ENCODE data around the gene CPM. TPM values are rescaled to one million over a fixed set of nuclear protein-coding genes. Genes with fewer than 3 reads are reported as not detected.
A peak's percentile ranks its signal among the peaks of the same experiment; 100 is the strongest.

CPM gene
- total and polyA plus RNA-seq, 10 of the 15 experiments (the other 5 are each of a cell fraction or from before 2014, with no cell fraction given), result 0.06 to 1.7 (median 0.41) TPM

GRCh38 chr12:68833508-68833907 is 99.5 kb downstream of the CPM start:
- CTCF ChIA-PET, result interaction anchor here (1.4 to 7.3 kb wide), 2 partner anchors 9 to 17 kb away, joined by 4 to 156 read pairs; no protein-coding TSS in a partner anchor
- POLR2A ChIA-PET, result no interaction called here
- RAD21 ChIA-PET (ENCODE audit: unreplicated experiment), result no interaction called here
- WGBS (ENCODE audit: insufficient coverage, insufficient replicate concordance, low lambda C conversion rate, missing lambda C conversion rate), result 98% methylated on average over 4 of the region's 4 CpGs
- H2AFZ ChIP-seq (ENCODE audit: control insufficient read depth, low read depth, low read length), result no peak overlapping the region
- no peak overlapping the region for H3K4me3 ChIP-seq
- H3K27me3 ChIP-seq (replicated peaks in 1 of 2; ENCODE audit: control insufficient read depth in 2 of 2, insufficient read depth in 2 of 2, low read length in 1 of 2), result no peaks in the 10 kb centered on the region
- intact Hi-C loops (cut with micrococcal nuclease; ENCODE audit: unreplicated experiment), result no loop called here
- DNase-seq (ENCODE audit: low read depth, low spot score), result no peak
- no peaks in the 10 kb centered on the region for H3K9me3 ChIP-seq (replicated peaks; ENCODE audit: control insufficient read depth, insufficient read depth, low read length)
- no peak for FAIRE-seq
- H3K79me2 ChIP-seq (ENCODE audit: control insufficient read depth, insufficient read depth, low read length), result no peaks in the 10 kb centered on the region; the same call in none of the 2 replicates
- H3K4me1 ChIP-seq (ENCODE audit: control insufficient read depth, insufficient read depth, low read length), result no peaks in the 10 kb centered on the region
- in situ Hi-C loops (cut with MboI), result no loop called here
- no TSS peak for BruUV-seq (replicated peaks)
- ATAC-seq, result no peak
- no peak overlapping the region for H3K4me2 ChIP-seq (ENCODE audit: control insufficient read depth, insufficient read depth)
- no peak overlapping the region for H3K9ac ChIP-seq (ENCODE audit: control insufficient read depth, insufficient read depth, low read length)
- peaks cover 8% of the 10 kb centered on the region for H4K20me1 ChIP-seq (ENCODE audit: control insufficient read depth, insufficient read depth)
- SMC1A ChIA-PET (ENCODE audit: uncharacterized antibody, unreplicated experiment), result interaction anchor here (1.7 kb wide), 1 partner anchor 17 kb away, joined by 4 read pairs; no protein-coding TSS in a partner anchor
- peaks cover 21 to 47% of the 10 kb centered on the region in 2 experiments for H3K36me3 ChIP-seq (ENCODE audit: control insufficient read depth in 2 of 2, insufficient read depth in 2 of 2, low read length in 1 of 2)
- H3K27ac ChIP-seq (ENCODE audit: control insufficient read depth, insufficient read depth), result no peak overlapping the region
- TF ChIP-seq STAT3 (IDR thresholded peaks at IDR 0.05; ENCODE audit: low read depth, low read length) (no peak), POLR2AphosphoS5 (IDR thresholded peaks at IDR 0.05; ENCODE audit: low read length) (peak; percentile 54; the same call in 1 of the 2 replicates), NR2C2 (IDR thresholded peaks at IDR 0.05; ENCODE audit: borderline replicate concordance, control insufficient read depth, insufficient read length, low read depth) (no peak), POLR2A (IDR thresholded peaks at IDR 0.05; ENCODE audit: low read depth, low read length) (0 out of 2 replicates have a peak, but pooled peaks have one; percentile 24), HDAC6 (IDR thresholded peaks at IDR 0.05; ENCODE audit: unreplicated experiment) (no peak), ZBTB40 (IDR thresholded peaks at IDR 0.05; ENCODE audit: borderline replicate concordance) (peak; percentile 81), IRF5 (IDR thresholded peaks at IDR 0.05; ENCODE audit: borderline replicate concordance) (no peak), RCOR1 (conservative IDR thresholded peaks at IDR 0.05; ENCODE audit: low read depth, low read length) (no peak), CBFB (IDR thresholded peaks at IDR 0.05; ENCODE audit: low read depth) (no peak), YY1 (IDR thresholded peaks at IDR 0.05; ENCODE audit: low read depth, low read length) (no peak), BACH1 (IDR thresholded peaks at IDR 0.05; ENCODE audit: borderline replicate concordance) (no peak), USF2 (IDR thresholded peaks at IDR 0.05; ENCODE audit: borderline replicate concordance, low read depth, low read length) (no peak), SIX5 (IDR thresholded peaks at IDR 0.05; ENCODE audit: low read depth, low read length, severe bottlenecking) (no peak), ASH2L (IDR thresholded peaks at IDR 0.05; ENCODE audit: borderline replicate concordance, low read depth) (no peak), CHD1 (IDR thresholded peaks at IDR 0.05; ENCODE audit: low read depth, low read length) (no peak), SPI1 (IDR thresholded peaks at IDR 0.05; ENCODE audit: borderline replicate concordance, insufficient read depth, low read depth, low read length) (no peak)

Measured in GM12878 (cell line).